Neural cell (in vitro differentiated cells): ENCODE results near the gene ZNF205. TPM values are rescaled to one million over a fixed set of nuclear protein-coding genes. Genes with fewer than 3 reads are reported as not detected.

Source experiments
- H2AFZ ChIP-seq: fragments of 200-600, 300-800 bp; sonication (generic), shearing (Covaris generic); 2 replicates; pipeline ENCODE4 v1.6.0; 2014; ENCODE audit warnings: low read depth, mild to moderate bottlenecking, antibody characterized with exemption, low read length, moderate library complexity
- H3F3A ChIP-seq: fragments of 200-600 bp; shearing (Covaris generic); 2 replicates; pipeline ENCODE4 v1.6.1; 2016; ENCODE audit warnings: mild to moderate bottlenecking, moderate library complexity, mixed read lengths, antibody characterized with exemption, low read length; ENCODE audit not compliant: insufficient read depth, poor library complexity, severe bottlenecking
- H3K27ac ChIP-seq: fragments of 200-600, 300-800 bp; sonication (generic), shearing (Covaris generic); 2 replicates; pipeline ENCODE4 v1.5.1; 2014; ENCODE audit warnings: mild to moderate bottlenecking, low read length, moderate library complexity
- H3K27me3 ChIP-seq: fragments of 300-800, 200-600 bp; sonication (generic), shearing (Covaris generic); 2 replicates; pipeline ENCODE4 v1.6.0; 2014; ENCODE audit warnings: mild to moderate bottlenecking, low read depth, low read length, moderate library complexity; ENCODE audit not compliant: insufficient read depth
- H3K36me3 ChIP-seq: fragments of 300-800, 200-600 bp; sonication (generic), shearing (Covaris generic); 2 replicates; pipeline ENCODE4 v1.5.1; 2014; ENCODE audit warnings: mild to moderate bottlenecking, antibody characterized with exemption, low read length, moderate library complexity; ENCODE audit not compliant: insufficient read depth
- H3K4me2 ChIP-seq: fragments of 300-800, 200-600 bp; sonication (generic), shearing (Covaris generic); 2 replicates; pipeline ENCODE4 v1.6.0; 2014; ENCODE audit warnings: mild to moderate bottlenecking, low read length
- H3K4me3 ChIP-seq: fragments of 300-800, 200-600 bp; sonication (generic), shearing (Covaris generic); 2 replicates; pipeline ENCODE4 v1.5.1; 2014; ENCODE audit warnings: mild to moderate bottlenecking, low read length, moderate library complexity
- H3K79me2 ChIP-seq: fragments of 200-600 bp; shearing (Covaris generic); replicated peaks from 2 replicates; pipeline ENCODE4 v1.6.0; 2014; ENCODE audit warnings: mild to moderate bottlenecking, low read length, moderate library complexity; ENCODE audit not compliant: insufficient read depth
- H3K9ac ChIP-seq: fragments of 300-800, 200-600 bp; sonication (generic), shearing (Covaris generic); 2 replicates; pipeline ENCODE4 v1.6.1; 2016; ENCODE audit warnings: mild to moderate bottlenecking, low read length, mixed read lengths
- H3K9me2 ChIP-seq: fragments of 200-600 bp; shearing (Covaris generic); 2 replicates; pipeline ENCODE4 v1.6.1; 2016; ENCODE audit warnings: mild to moderate bottlenecking, low read length, mixed read lengths; ENCODE audit not compliant: insufficient read depth
- H3K9me3 ChIP-seq: fragments of 200-600, 300-800 bp; sonication (generic), shearing (Covaris generic); 2 replicates; pipeline ENCODE4 v1.6.1; 2016; ENCODE audit warnings: mild to moderate bottlenecking, mixed run types, low read length, moderate library complexity, mixed read lengths
- H4K20me1 ChIP-seq: fragments of 200-600 bp; shearing (Covaris generic); 2 replicates; pipeline ENCODE4 v1.6.1; 2016; ENCODE audit warnings: mild to moderate bottlenecking, mixed run types; ENCODE audit not compliant: insufficient read depth
- CTCF ChIP-seq: fragments of 450-650 bp; IDR thresholded peaks from 2 replicates; pipeline ENCODE4 v1.5.1; 2014; ENCODE audit warnings: antibody characterized with exemption, mild to moderate bottlenecking, moderate library complexity; ENCODE audit not compliant: poor library complexity, severe bottlenecking
- EP300 ChIP-seq: fragments of 450-650 bp; conservative IDR thresholded peaks from 2 replicates; pipeline ENCODE4 v1.6.1; 2014; ENCODE audit warnings: antibody characterized with exemption, mild to moderate bottlenecking, moderate library complexity; ENCODE audit not compliant: poor library complexity, severe bottlenecking
- EZH2 ChIP-seq: fragments of 200-600, 300-800 bp; shearing (Covaris generic), sonication (generic); IDR thresholded peaks from 2 replicates; pipeline ENCODE4 v1.6.1; 2014; ENCODE audit warnings: antibody characterized with exemption, low read length, borderline replicate concordance, mild to moderate bottlenecking; ENCODE audit not compliant: insufficient read depth, poor library complexity, severe bottlenecking
- MXI1 ChIP-seq: fragments of 450-650 bp; conservative IDR thresholded peaks from 2 replicates; pipeline ENCODE4 v1.6.1; 2014; ENCODE audit warnings: antibody characterized with exemption, mild to moderate bottlenecking; ENCODE audit not compliant: poor library complexity, severe bottlenecking
- POLR2AphosphoS5 ChIP-seq: IDR thresholded peaks from 2 replicates; pipeline ENCODE4 v1.6.1; 2012
- RAD21 ChIP-seq: fragments of 450-650 bp; conservative IDR thresholded peaks from 2 replicates; pipeline ENCODE4 v1.6.1; 2014; ENCODE audit warnings: antibody characterized with exemption, mild to moderate bottlenecking, moderate library complexity
- REST ChIP-seq: IDR thresholded peaks from 2 replicates; pipeline ENCODE4 v1.6.1; 2012; ENCODE audit warnings: borderline replicate concordance
- SMC3 ChIP-seq: fragments of 450-650 bp; conservative IDR thresholded peaks from 2 replicates; pipeline ENCODE4 v1.6.1; 2014; ENCODE audit warnings: antibody characterized with exemption, mild to moderate bottlenecking, moderate library complexity; ENCODE audit not compliant: poor library complexity
- TAF1 ChIP-seq: IDR thresholded peaks from 2 replicates; pipeline ENCODE4 v1.6.1; 2012; ENCODE audit warnings: low read depth
- polyA plus RNA-seq: library from polyadenylated mRNA; depleted of rRNA; stranded (reverse); fragments of >200 nt; gene quantifications from 2 replicates; pipeline ENCODE4 v1.2.3, GENCODE V29; 2014

Gene ZNF205
- polyA plus RNA-seq, 1 donor from 2014 or later: 30.0 TPM

- Histone ChIP-seq H3K79me2 (no peaks in the 10 kb centered on the region), H4K20me1 (no peaks in the 10 kb centered on the region), H2AFZ (no peak overlapping the region), H3K36me3 (no peaks in the 10 kb centered on the region), H3K9me2 (no peaks in the 10 kb centered on the region), H3K4me2 (no peak overlapping the region), H3K27me3 (peaks cover 41% of the 10 kb centered on the region), H3F3A (no peaks in the 10 kb centered on the region), H3K27ac (no peak overlapping the region), H3K9ac (no peak overlapping the region), H3K4me3 (peak overlapping the region; percentile 63), H3K9me3 (no peaks in the 10 kb centered on the region)
- no peak for TF ChIP-seq EZH2
- no peak for TF ChIP-seq TAF1
- no peak for TF ChIP-seq MXI1
- TF ChIP-seq SMC3: no peak
- TF ChIP-seq RAD21: no peak
- TF ChIP-seq CTCF: no peak
- TF ChIP-seq POLR2AphosphoS5: no peak
- no peak for TF ChIP-seq REST
- TF ChIP-seq EP300: no peak
These were observed 45.0 kb downstream of the ZNF205 start for GRCh38 chr16:3157229-3158025.

- Histone ChIP-seq H3K4me3 (peak overlapping the region; percentile 63), H3F3A (no peaks in the 10 kb centered on the region), H3K9me2 (no peaks in the 10 kb centered on the region), H4K20me1 (no peaks in the 10 kb centered on the region), H3K4me2 (no peak overlapping the region), H3K36me3 (no peaks in the 10 kb centered on the region), H3K27ac (no peak overlapping the region), H2AFZ (no peak overlapping the region), H3K9ac (no peak overlapping the region), H3K27me3 (peaks cover 41% of the 10 kb centered on the region), H3K9me3 (no peaks in the 10 kb centered on the region), H3K79me2 (no peaks in the 10 kb centered on the region)
- TF ChIP-seq MXI1: no peak
- peak; percentile 74 for TF ChIP-seq EZH2
These were observed 45.7 kb downstream of the ZNF205 start for GRCh38 chr16:3158026-3158509.
